ENCODE measurements around the gene SMAD3.

The SMAD3 gene

GRCh38 chr15:67174864-67175573 lies 109.6 kb downstream of the SMAD3 start:
- H4K5ac ChIP-seq (ENCODE audit: low read length): no peak overlapping the region
- H3K9ac ChIP-seq (ENCODE audit: low read length): no peak overlapping the region
- no peak overlapping the region for H2AK5ac ChIP-seq (ENCODE audit: low read length)
- no peaks in the 10 kb centered on the region for H3K36me3 ChIP-seq (ENCODE audit: control insufficient read depth, insufficient read depth, low read length)
- no CpG with 5 or more reads among the region's 9 CpGs for WGBS (ENCODE audit: extremely low coverage, insufficient coverage, low lambda C conversion rate)
- no peak overlapping the region for H2BK120ac ChIP-seq (ENCODE audit: low read depth, low read length)
- no peaks in the 10 kb centered on the region for H3K79me1 ChIP-seq (ENCODE audit: low read length)
- peaks cover 31% of the 10 kb centered on the region for H3K4me1 ChIP-seq (ENCODE audit: control insufficient read depth, low read depth, low read length)
- no peak overlapping the region for H2BK15ac ChIP-seq (replicated peaks; ENCODE audit: low read depth)
- no peak overlapping the region for H3K23ac ChIP-seq (ENCODE audit: low read length)
- H3K4me3 ChIP-seq (ENCODE audit: low read length): no peak overlapping the region
- no peak overlapping the region for H3K27ac ChIP-seq (ENCODE audit: low read depth, low read length)
- H3K4ac ChIP-seq (ENCODE audit: low read depth, low read length): no peak overlapping the region
- H2BK5ac ChIP-seq (ENCODE audit: low read length): no peak overlapping the region
- H3K56ac ChIP-seq (ENCODE audit: low read length): no peak overlapping the region
- H3K27me3 ChIP-seq (ENCODE audit: insufficient read depth, low read length, poor library complexity): no peaks in the 10 kb centered on the region
- H3K18ac ChIP-seq (ENCODE audit: low read length): no peak overlapping the region
- no peak overlapping the region for H3K4me2 ChIP-seq (ENCODE audit: low read length)
- peak; percentile 72 for DNase-seq
- H4K8ac ChIP-seq (ENCODE audit: low read depth, low read length): no peak overlapping the region
- no peaks in the 10 kb centered on the region for H3K79me2 ChIP-seq (ENCODE audit: control insufficient read depth, insufficient read depth, low read length)

- WGBS (ENCODE audit: extremely low coverage, insufficient coverage, low lambda C conversion rate): no CpG with 5 or more reads among the region's 11 CpGs
These were observed 110.3 kb downstream of the SMAD3 start for GRCh38 chr15:67175643-67176071.

GRCh38 chr15:67176195-67176971 lies 111.0 kb downstream of the SMAD3 start:
- no peak overlapping the region for H2BK120ac ChIP-seq (ENCODE audit: low read depth, low read length)
- H3K36me3 ChIP-seq (ENCODE audit: control insufficient read depth, insufficient read depth, low read length): no peaks in the 10 kb centered on the region
- H3K23ac ChIP-seq (ENCODE audit: low read length): no peak overlapping the region
- H3K9ac ChIP-seq (ENCODE audit: low read length): no peak overlapping the region
- no peaks in the 10 kb centered on the region for H3K27me3 ChIP-seq (ENCODE audit: insufficient read depth, low read length, poor library complexity)
- no peak overlapping the region for H3K4ac ChIP-seq (ENCODE audit: low read depth, low read length)
- H2BK15ac ChIP-seq (replicated peaks; ENCODE audit: low read depth): no peak overlapping the region
- H3K79me2 ChIP-seq (ENCODE audit: control insufficient read depth, insufficient read depth, low read length): no peaks in the 10 kb centered on the region
- peak overlapping the region; percentile 44 for H3K56ac ChIP-seq (ENCODE audit: low read length)
- H3K4me2 ChIP-seq (ENCODE audit: low read length): no peak overlapping the region
- H3K4me3 ChIP-seq (ENCODE audit: low read length): no peak overlapping the region
- H3K27ac ChIP-seq (ENCODE audit: low read depth, low read length): no peak overlapping the region
- no peaks in the 10 kb centered on the region for H3K79me1 ChIP-seq (ENCODE audit: low read length)
- no peak overlapping the region for H2AK5ac ChIP-seq (ENCODE audit: low read length)
- H4K5ac ChIP-seq (ENCODE audit: low read length): no peak overlapping the region
- DNase-seq: peak; percentile 91
- H3K4me1 ChIP-seq (ENCODE audit: control insufficient read depth, low read depth, low read length): peaks cover 31% of the 10 kb centered on the region
- no peak overlapping the region for H3K18ac ChIP-seq (ENCODE audit: low read length)
- H2BK5ac ChIP-seq (ENCODE audit: low read length): no peak overlapping the region
- H4K8ac ChIP-seq (ENCODE audit: low read depth, low read length): no peak overlapping the region
- WGBS (ENCODE audit: extremely low coverage, insufficient coverage, low lambda C conversion rate): no CpG with 5 or more reads among the region's 14 CpGs

More at GRCh38 chr15:67175643-67176071, 110.3 kb downstream of the SMAD3 start:
- Histone ChIP-seq H3K9ac (ENCODE audit: low read length) (no peak overlapping the region), H3K36me3 (ENCODE audit: control insufficient read depth, insufficient read depth, low read length) (no peaks in the 10 kb centered on the region), H3K79me1 (ENCODE audit: low read length) (no peaks in the 10 kb centered on the region), H3K18ac (ENCODE audit: low read length) (no peak overlapping the region), H4K8ac (ENCODE audit: low read depth, low read length) (no peak overlapping the region), H2AK5ac (ENCODE audit: low read length) (no peak overlapping the region), H3K79me2 (ENCODE audit: control insufficient read depth, insufficient read depth, low read length) (no peaks in the 10 kb centered on the region), H3K4me1 (ENCODE audit: control insufficient read depth, low read depth, low read length) (peaks cover 31% of the 10 kb centered on the region), H3K27me3 (ENCODE audit: insufficient read depth, low read length, poor library complexity) (no peaks in the 10 kb centered on the region), H3K27ac (ENCODE audit: low read depth, low read length) (no peak overlapping the region), H3K4me2 (ENCODE audit: low read length) (no peak overlapping the region), H2BK5ac (ENCODE audit: low read length) (no peak overlapping the region), H4K5ac (ENCODE audit: low read length) (no peak overlapping the region), H3K56ac (ENCODE audit: low read length) (no peak overlapping the region), H2BK15ac (replicated peaks; ENCODE audit: low read depth) (no peak overlapping the region), H3K4ac (ENCODE audit: low read depth, low read length) (no peak overlapping the region), H3K4me3 (ENCODE audit: low read length) (no peak overlapping the region), H3K23ac (ENCODE audit: low read length) (no peak overlapping the region), H2BK120ac (ENCODE audit: low read depth, low read length) (no peak overlapping the region)
- DNase-seq: peak; percentile 65

- H3K27ac ChIP-seq (ENCODE audit: low read depth, low read length): no peak overlapping the region
- no peak overlapping the region for H4K8ac ChIP-seq (ENCODE audit: low read depth, low read length)
- H4K5ac ChIP-seq (ENCODE audit: low read length): no peak overlapping the region
- H3K9ac ChIP-seq (ENCODE audit: low read length): no peak overlapping the region
- no peak for DNase-seq
- H3K4me3 ChIP-seq (ENCODE audit: low read length): no peak overlapping the region
- H3K36me3 ChIP-seq (ENCODE audit: control insufficient read depth, insufficient read depth, low read length): no peaks in the 10 kb centered on the region
- H3K56ac ChIP-seq (ENCODE audit: low read length): no peak overlapping the region
- WGBS (ENCODE audit: extremely low coverage, insufficient coverage, low lambda C conversion rate): no CpG with 5 or more reads among the region's 6 CpGs
- no peaks in the 10 kb centered on the region for H3K79me1 ChIP-seq (ENCODE audit: low read length)
- H3K23ac ChIP-seq (ENCODE audit: low read length): no peak overlapping the region
- H3K4ac ChIP-seq (ENCODE audit: low read depth, low read length): peak overlapping the region; percentile 21
- H3K27me3 ChIP-seq (ENCODE audit: insufficient read depth, low read length, poor library complexity): no peaks in the 10 kb centered on the region
- H3K18ac ChIP-seq (ENCODE audit: low read length): no peak overlapping the region
- H2AK5ac ChIP-seq (ENCODE audit: low read length): peak overlapping the region; percentile 34
- peaks cover 31% of the 10 kb centered on the region for H3K4me1 ChIP-seq (ENCODE audit: control insufficient read depth, low read depth, low read length)
- H3K4me2 ChIP-seq (ENCODE audit: low read length): no peak overlapping the region
- H3K79me2 ChIP-seq (ENCODE audit: control insufficient read depth, insufficient read depth, low read length): no peaks in the 10 kb centered on the region
- H2BK120ac ChIP-seq (ENCODE audit: low read depth, low read length): no peak overlapping the region
- no peak overlapping the region for H2BK15ac ChIP-seq (replicated peaks; ENCODE audit: low read depth)
- H2BK5ac ChIP-seq (ENCODE audit: low read length): no peak overlapping the region
These were observed 112.3 kb downstream of the SMAD3 start for GRCh38 chr15:67177752-67178151.

GRCh38 chr15:67178569-67179210 lies 113.3 kb downstream of the SMAD3 start:
- H3K79me1 ChIP-seq (ENCODE audit: low read length): no peaks in the 10 kb centered on the region
- no peak overlapping the region for H3K9ac ChIP-seq (ENCODE audit: low read length)
- H2AK5ac ChIP-seq (ENCODE audit: low read length): no peak overlapping the region
- no peak overlapping the region for H2BK5ac ChIP-seq (ENCODE audit: low read length)
- H4K5ac ChIP-seq (ENCODE audit: low read length): no peak overlapping the region
- DNase-seq: peak; percentile 94
- no peaks in the 10 kb centered on the region for H3K27me3 ChIP-seq (ENCODE audit: insufficient read depth, low read length, poor library complexity)
- no peak overlapping the region for H3K18ac ChIP-seq (ENCODE audit: low read length)
- no peak overlapping the region for H4K8ac ChIP-seq (ENCODE audit: low read depth, low read length)
- no peak overlapping the region for H3K4me3 ChIP-seq (ENCODE audit: low read length)
- H2BK15ac ChIP-seq (replicated peaks; ENCODE audit: low read depth): no peak overlapping the region
- H3K23ac ChIP-seq (ENCODE audit: low read length): no peak overlapping the region
- no peak overlapping the region for H3K4ac ChIP-seq (ENCODE audit: low read depth, low read length)
- no peak overlapping the region for H3K4me2 ChIP-seq (ENCODE audit: low read length)
- no peak overlapping the region for H2BK120ac ChIP-seq (ENCODE audit: low read depth, low read length)
- H3K4me1 ChIP-seq (ENCODE audit: control insufficient read depth, low read depth, low read length): peaks cover 31% of the 10 kb centered on the region
- H3K36me3 ChIP-seq (ENCODE audit: control insufficient read depth, insufficient read depth, low read length): no peaks in the 10 kb centered on the region
- no peak overlapping the region for H3K27ac ChIP-seq (ENCODE audit: low read depth, low read length)
- H3K79me2 ChIP-seq (ENCODE audit: control insufficient read depth, insufficient read depth, low read length): no peaks in the 10 kb centered on the region
- H3K56ac ChIP-seq (ENCODE audit: low read length): no peak overlapping the region
- no CpG with 5 or more reads among the region's 11 CpGs for WGBS (ENCODE audit: extremely low coverage, insufficient coverage, low lambda C conversion rate)

Measured in mesendoderm (in vitro differentiated cells).